ENCODE measurements around the gene POU2F2.

Gene POU2F2

GRCh38 chr19:42132030-42132628 is at the start of gene POU2F2:
POU2F2 (minus strand) TSS chr19:42132446; CDS start chr19:42132411, 35 bp downstream.
- peak; percentile 84 to 85 for DNase-seq (ENCODE audit: low read depth in 2 of 2)

GRCh38 chr19:42178791-42179674 is 46.8 kb upstream of the POU2F2 start:
- DNase-seq (ENCODE audit: low read depth in 2 of 2): no peak

GRCh38 chr19:42177686-42178019 is 45.4 kb upstream of the POU2F2 start:
- DNase-seq (ENCODE audit: low read depth in 2 of 2): no peak

- peak; percentile 63 to 73 for DNase-seq (ENCODE audit: low read depth in 2 of 2)
Observed at GRCh38 chr19:42176990-42177685, 44.9 kb upstream of the POU2F2 start.

- no peak for DNase-seq (ENCODE audit: low read depth in 2 of 2)
Observed at GRCh38 chr19:42176649-42176989, 44.4 kb upstream of the POU2F2 start.

GRCh38 chr19:42175952-42176648 is 43.9 kb upstream of the POU2F2 start:
- no peak for DNase-seq (ENCODE audit: low read depth in 2 of 2)

- DNase-seq (ENCODE audit: low read depth in 2 of 2): no peak
Observed at GRCh38 chr19:42174958-42175734, 42.9 kb upstream of the POU2F2 start.

- DNase-seq (ENCODE audit: low read depth in 2 of 2): no peak
Observed at GRCh38 chr19:42174188-42174587, 41.9 kb upstream of the POU2F2 start.

GRCh38 chr19:42173695-42174094 is 41.4 kb upstream of the POU2F2 start:
- no peak for DNase-seq (ENCODE audit: low read depth in 2 of 2)

GRCh38 chr19:42172261-42172660 is 40.0 kb upstream of the POU2F2 start:
- no peak for DNase-seq (ENCODE audit: low read depth in 2 of 2)

- DNase-seq (ENCODE audit: low read depth in 2 of 2): no peak
Observed at GRCh38 chr19:42170715-42171114, 38.5 kb upstream of the POU2F2 start.

GRCh38 chr19:42169486-42170413 is 37.5 kb upstream of the POU2F2 start:
- no peak for DNase-seq (ENCODE audit: low read depth in 2 of 2)

GRCh38 chr19:42168206-42168605 is 36.0 kb upstream of the POU2F2 start:
- no peak for DNase-seq (ENCODE audit: low read depth in 2 of 2)

- no peak for DNase-seq (ENCODE audit: low read depth in 2 of 2)
Observed at GRCh38 chr19:42166316-42166715, 34.1 kb upstream of the POU2F2 start.

- DNase-seq (ENCODE audit: low read depth in 2 of 2): no peak
Observed at GRCh38 chr19:42165146-42165545, 32.9 kb upstream of the POU2F2 start.

- no peak for DNase-seq (ENCODE audit: low read depth in 2 of 2)
Observed at GRCh38 chr19:42161616-42162263, 29.5 kb upstream of the POU2F2 start.

- no peak for DNase-seq (ENCODE audit: low read depth in 2 of 2)
Observed at GRCh38 chr19:42159942-42160341, 27.7 kb upstream of the POU2F2 start.

GRCh38 chr19:42158926-42159325 is 26.7 kb upstream of the POU2F2 start:
- DNase-seq (ENCODE audit: low read depth in 2 of 2): no peak

- no peak for DNase-seq (ENCODE audit: low read depth in 2 of 2)
Observed at GRCh38 chr19:42156571-42156970, 24.3 kb upstream of the POU2F2 start.

GRCh38 chr19:42155796-42156195 is 23.6 kb upstream of the POU2F2 start:
- no peak for DNase-seq (ENCODE audit: low read depth in 2 of 2)
